CD4-positive, alpha-beta T cell treated with Interferon alpha-2 for 1 hour (primary cell): ENCODE measurements around the gene GCDH.
"Not testable (repeated sequence)": the region's sequence is repeated elsewhere in the genome, so short reads cannot be mapped to it uniquely, and the experiment has no call there.

ENCODE experiments used
- DNase-seq, 2 donors: peaks; one replicate each; pipeline ENCODE4 v3.0.0-alpha.2; 2020 to 2022

The GCDH gene

GRCh38 chr19:12912571-12912970, 21.6 kb downstream of the GCDH start:
- DNase-seq: no peak

DNA sequence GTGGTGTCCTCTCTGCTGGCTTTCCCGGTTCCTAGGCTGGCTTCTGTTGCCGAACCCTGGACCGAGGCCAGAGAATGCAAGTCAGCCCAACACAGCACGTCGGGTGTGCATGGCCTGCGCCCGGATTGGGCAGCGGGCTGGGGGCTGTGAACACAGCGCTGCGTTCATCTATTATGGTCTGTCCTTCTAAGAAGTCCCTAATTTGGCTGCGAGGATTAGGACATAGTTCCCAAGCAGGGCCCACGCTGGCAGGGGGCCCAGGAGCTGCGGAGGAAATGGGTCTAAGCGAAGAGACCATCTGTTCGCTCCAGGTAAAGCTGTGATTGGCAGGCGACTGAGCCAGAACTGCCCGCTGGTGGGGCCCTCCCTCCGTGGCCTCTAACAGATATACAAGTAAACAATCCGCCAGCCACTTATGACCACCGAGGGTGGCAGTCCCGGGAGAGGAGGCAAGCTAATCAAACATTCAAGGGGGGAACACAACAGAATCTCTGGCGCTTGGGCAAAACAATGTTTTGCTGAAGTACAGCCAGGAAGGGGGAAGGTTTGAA, 22.1 kb downstream of the GCDH start:
- DNase-seq: no peak

DNA sequence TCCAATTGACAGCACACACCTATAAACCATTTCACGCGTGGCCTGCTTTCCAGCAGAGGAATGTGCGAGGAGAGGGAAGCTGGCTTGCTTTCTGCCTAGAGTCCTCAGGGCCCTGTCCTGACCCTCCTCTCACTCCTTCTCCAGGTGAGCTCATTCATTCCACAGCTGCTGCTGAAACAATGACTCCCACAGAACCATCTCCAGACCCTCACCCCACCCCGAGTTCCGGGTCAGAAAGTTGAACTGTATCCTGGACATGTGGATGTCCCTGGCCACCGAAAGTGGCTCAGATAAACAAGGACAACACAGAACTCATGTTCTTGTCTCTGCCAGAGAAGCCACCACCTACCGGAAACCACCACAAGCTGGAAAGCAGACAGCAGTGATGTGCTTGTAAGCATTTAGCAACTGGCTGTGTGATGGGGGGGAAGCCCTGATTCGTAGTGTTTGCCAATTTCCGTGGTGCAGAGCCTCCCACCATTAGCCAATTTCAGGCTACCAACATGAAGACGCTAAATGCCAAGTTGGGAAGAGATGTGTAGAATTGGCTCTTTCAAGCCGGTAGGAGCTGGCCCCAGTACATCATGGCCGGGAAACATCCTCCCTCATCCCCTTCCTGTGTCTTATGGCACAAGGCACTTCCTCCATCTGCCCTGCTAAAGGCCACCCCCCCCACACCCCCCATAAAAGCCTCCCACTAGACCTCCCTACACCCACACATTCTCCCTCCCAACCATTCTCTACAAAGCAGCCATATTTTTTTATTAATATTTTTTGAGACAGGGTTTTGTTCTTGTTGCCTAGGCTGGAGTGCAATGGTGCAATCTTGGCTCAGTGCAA, 23.1 kb downstream of the GCDH start:
- peak; percentile 58 to 65 for DNase-seq

DNA sequence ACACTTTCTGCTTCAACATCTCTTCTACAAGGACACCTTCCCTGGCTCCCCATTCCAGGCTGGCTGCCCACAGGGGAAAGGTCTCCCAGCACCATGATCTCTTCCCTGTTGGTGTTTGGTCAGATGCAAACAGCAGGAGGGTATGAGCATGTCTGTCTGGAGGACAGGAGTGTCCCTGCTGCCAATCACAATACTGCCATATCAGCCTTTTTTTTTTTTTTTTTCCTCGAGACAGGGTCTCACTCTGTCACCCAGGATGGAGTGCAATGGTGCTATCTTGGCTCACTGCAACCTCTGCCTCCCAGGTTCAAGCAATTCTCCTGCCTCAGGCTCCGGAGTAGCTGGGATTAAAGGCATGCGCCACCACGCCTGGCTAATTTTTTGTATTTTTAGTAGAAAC, 24.9 kb downstream of the GCDH start:
- DNase-seq: not testable (repeated sequence)

GRCh38 chr19:12918253-12918652, 27.3 kb downstream of the GCDH start:
- no peak for DNase-seq

- DNase-seq: no peak
Measured at GRCh38 chr19:12921047-12921446, 30.1 kb downstream of the GCDH start.

DNA sequence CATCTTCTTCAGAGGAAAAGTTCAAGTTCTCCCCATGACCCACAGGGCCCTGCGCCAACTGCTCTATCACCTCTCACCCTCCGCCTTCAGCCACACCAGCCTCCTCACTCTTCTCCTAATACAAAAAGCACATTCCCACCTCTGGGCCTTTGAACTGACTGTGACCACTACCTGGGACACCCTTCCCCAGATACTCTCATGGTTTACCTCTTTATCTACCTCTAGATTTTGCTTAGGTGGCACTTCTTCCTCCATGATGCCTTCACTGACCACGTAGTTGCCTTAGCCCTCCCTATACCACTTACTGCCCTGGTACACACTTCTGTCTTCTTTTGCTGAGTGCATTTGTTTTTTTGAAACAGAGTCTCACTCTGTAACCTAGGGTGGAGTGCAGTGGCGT, 32.0 kb downstream of the GCDH start:
- no peak for DNase-seq

GRCh38 chr19:12924621-12925310, 33.8 kb downstream of the GCDH start:
- DNase-seq: no peak

DNA sequence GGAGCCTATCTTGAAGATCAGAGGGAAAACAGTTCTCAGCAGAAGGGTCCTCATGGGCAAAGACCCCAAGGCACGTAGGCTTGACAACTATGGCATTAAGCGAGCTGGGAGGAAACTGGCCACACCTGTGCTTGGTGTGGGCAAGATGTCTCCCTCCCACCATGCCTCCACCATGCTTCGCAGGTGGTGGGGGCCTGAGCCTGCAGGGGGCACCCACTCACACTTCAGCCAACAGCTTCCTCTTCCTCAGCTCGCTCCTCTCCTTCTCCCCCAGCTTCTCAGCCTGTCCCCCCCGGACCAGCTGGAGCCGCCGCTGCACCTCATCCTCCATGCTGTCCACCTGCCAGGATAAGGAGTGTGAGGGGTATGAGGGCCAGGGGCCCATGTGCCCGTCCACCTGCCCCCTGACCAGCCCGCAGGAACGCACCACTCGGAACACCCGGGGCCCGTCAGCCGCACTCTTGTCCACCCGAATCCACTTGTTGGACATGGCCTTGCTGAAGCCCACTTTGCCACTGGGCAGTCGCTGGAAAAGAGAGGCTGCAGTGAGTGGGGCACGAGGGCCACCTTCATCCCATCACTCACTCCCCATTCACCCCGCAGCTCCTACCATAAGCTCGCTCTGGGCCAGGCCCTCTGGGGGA, 39.2 kb downstream of the GCDH start:
- DNase-seq: no peak

- DNase-seq: no peak
Measured at GRCh38 chr19:12932392-12933286, 41.7 kb downstream of the GCDH start.

DNA sequence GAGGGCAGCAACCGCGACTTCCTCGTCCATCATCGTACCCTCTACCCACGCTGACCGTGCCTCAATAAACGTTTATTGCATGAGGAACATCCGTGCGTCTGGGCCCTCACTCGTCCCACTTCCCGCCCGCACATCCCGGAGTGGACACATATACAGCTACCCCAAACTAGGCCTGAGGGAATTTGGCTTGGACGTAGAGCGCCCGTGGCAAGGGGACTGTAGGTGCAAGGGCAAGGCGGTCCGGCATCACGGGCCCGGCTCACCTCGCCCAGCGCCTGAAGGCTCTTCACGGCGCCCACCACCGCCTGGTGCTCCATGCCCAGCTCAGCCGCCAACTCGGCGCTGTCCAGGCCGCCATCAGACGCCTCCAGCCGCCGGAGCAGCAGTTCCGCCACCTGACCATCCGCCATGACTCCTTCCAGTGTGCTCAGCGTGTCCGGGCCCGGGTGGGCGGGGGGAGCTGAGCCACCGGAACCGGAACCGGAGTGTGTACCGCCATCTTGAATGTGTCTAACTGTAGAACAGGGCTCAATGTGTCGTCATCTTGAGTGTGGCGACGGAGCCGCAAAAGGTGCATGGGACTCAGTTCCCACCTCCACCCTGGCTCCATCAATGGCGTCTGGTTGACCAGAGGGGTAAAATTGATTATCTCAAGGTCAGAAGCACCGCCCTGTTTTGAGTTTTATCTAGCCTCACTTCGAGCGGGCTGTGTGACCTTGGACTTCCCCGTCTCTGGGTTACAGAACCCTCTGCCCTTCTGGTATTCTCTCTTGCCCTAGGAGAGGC, 42.5 kb downstream of the GCDH start, which contains the start of gene FARSA:
Gene FARSA, minus strand, starts transcription at position 425 of the 786 bp plus-strand sequence. Its CDS starts 15 bp downstream, at position 410.
- DNase-seq: peak; percentile 89 to 91

DNA sequence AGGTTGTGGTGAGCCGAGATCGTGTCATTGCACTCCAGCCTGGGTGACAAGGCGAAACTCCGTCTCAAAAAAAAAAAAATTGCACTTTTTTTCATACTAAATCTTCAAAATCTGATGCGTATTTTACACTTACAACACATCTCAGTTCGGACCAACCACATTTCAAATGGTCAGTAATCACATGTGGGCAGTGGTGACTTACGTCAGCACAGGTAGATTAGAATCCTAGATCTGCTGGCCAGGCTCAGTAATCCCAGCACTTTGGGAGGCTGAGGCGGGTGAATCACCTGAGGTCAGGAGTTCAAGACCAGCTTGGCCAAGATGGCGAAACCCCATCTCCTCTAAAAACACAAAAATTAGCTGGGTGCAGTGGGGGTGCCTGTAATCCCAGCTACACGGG, 44.1 kb downstream of the GCDH start:
- no peak for DNase-seq

DNA sequence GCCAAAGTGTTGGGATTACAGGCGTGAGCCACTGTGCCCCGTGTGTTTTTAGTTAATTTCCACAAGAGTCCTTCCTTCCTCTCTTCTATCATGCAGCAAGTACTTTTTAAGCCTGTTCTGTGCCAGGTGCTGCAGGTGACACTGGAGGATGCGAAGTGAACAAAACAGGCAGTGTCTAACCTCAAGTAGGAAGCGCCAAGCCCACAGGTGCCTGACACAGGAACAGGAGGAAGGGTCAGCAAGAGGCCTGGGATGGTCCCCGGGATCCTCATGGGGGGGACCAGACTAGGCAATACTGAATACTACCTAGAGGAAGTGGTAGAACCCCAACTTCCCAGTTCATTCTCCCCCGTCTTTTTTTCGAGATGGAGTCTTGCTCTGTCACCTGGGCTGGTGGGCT, 45.6 kb downstream of the GCDH start:
- no peak for DNase-seq

DNA sequence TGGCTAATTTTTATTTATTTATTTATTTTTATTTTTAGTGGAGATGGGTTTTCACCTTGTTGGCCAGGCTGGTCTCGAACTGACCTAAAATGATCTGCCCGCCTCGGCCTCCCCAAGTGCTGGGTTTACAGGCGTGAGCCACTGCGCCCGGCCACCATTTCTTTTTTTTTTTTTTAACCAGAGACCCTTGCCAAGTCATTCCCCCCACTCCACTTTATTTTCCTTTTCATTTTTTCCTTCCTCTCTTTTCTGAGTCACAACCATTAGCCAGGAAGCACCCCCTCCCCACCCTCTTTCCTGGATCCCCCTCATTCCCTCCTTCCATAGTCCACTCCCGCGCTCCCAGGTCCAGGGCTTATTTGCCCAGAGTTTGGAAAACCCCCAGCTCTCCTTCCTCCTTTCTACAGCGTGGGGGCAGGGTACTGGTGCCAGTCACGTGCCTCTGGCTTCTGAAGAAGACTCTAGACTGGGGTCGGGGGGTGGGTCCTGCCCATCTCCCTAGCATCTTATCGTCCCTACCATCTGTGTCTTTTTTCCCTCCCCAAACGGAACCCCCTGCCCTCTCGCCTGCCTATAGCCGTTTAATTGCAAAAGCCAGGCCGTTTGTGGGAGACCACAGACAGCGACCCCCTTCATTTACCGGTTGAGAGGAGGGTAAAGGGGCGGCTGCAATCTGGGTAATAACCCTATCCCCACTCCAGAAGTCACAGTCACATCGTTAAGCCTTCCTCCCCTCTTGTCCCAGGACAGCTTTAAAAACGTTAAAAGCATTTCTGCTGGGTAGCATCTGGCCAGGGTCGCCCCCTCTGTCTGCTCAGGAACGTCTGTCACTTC, 46.4 kb downstream of the GCDH start:
- DNase-seq: no peak

- peak; percentile 99 to 100 for DNase-seq
Measured at GRCh38 chr19:12937927-12938778, 47.2 kb downstream of the GCDH start, which contains the start of gene CALR. Gene CALR (plus strand): TSS chr19:12938609. CDS start chr19:12938680, 71 bp downstream.

GRCh38 chr19:12938779-12939601, 48.0 kb downstream of the GCDH start:
- DNase-seq: peak; percentile 38 to 54

GRCh38 chr19:12939975-12940423, 49.0 kb downstream of the GCDH start:
- DNase-seq: no peak

DNA sequence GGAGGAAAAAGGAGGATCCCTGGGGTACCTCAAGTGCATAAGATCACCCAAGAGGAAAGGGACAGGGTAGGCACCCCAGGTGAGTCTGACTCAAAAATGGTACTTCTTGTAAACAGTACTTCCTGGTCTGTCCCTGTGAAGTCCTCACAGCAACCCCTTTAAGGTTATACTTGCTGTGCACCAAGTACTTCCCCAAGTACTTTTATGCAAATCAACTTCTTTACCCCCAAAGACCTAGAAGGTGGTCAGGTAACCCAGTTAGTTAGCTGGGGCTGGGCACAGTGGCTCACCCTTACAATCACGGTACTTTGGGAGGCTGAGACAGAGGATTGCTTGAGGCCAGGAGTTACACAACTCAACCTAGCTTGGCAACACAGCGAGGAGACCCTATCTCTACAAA, 49.9 kb downstream of the GCDH start:
- DNase-seq: no peak
